Germinal center (tissue), 1 donor: ENCODE data around the gene KRT17.

Experiments used
- DNase-seq: peaks from one replicate; pipeline ENCODE4 v3.0.0; 2012; ENCODE audit warnings: mixed read lengths, low spot score

KRT17 gene

GRCh38 chr17:41624208-41625101 lies at the start of gene KRT17:
TSS of gene KRT17 (minus strand) at chr17:41624575. CDS start at chr17:41624509, 66 bp downstream.
- no peak for DNase-seq

GRCh38 chr17:41672153-41672552 lies 47.8 kb upstream of the KRT17 start:
- no peak for DNase-seq

GRCh38 chr17:41667280-41668041 lies 43.1 kb upstream of the KRT17 start:
- DNase-seq = no peak

GRCh38 chr17:41666708-41667279 lies 42.4 kb upstream of the KRT17 start:
- peak; percentile 86 for DNase-seq

GRCh38 chr17:41666237-41666641 lies 41.9 kb upstream of the KRT17 start:
- peak; percentile 78 for DNase-seq

GRCh38 chr17:41665566-41666236 lies 41.3 kb upstream of the KRT17 start:
- peak; percentile 96 for DNase-seq

GRCh38 chr17:41664587-41665565 lies 40.5 kb upstream of the KRT17 start:
- no peak for DNase-seq

GRCh38 chr17:41664172-41664457 lies 39.7 kb upstream of the KRT17 start:
- DNase-seq = no peak

GRCh38 chr17:41663451-41664171 lies 39.2 kb upstream of the KRT17 start:
- DNase-seq = no peak

GRCh38 chr17:41660221-41660711 lies 35.9 kb upstream of the KRT17 start:
- no peak for DNase-seq

GRCh38 chr17:41659427-41660212 lies 35.2 kb upstream of the KRT17 start:
- DNase-seq = no peak

GRCh38 chr17:41658846-41659245 lies 34.5 kb upstream of the KRT17 start:
- DNase-seq = no peak

GRCh38 chr17:41657936-41658335 lies 33.6 kb upstream of the KRT17 start:
- DNase-seq = no peak

- DNase-seq = no peak
Observed at GRCh38 chr17:41657176-41657754, 32.9 kb upstream of the KRT17 start.

GRCh38 chr17:41656249-41657023 lies 32.1 kb upstream of the KRT17 start:
- DNase-seq = no peak

- no peak for DNase-seq
Observed at GRCh38 chr17:41655611-41656111, 31.3 kb upstream of the KRT17 start.

- no peak for DNase-seq
Observed at GRCh38 chr17:41654678-41655607, 30.6 kb upstream of the KRT17 start.
